ENCODE results near the gene PDE8B. TPM values are rescaled to one million over a fixed set of nuclear protein-coding genes. Genes with fewer than 3 reads are reported as not detected.
A peak's percentile ranks its signal among the peaks of the same experiment; 100 is the strongest.

The PDE8B gene
- total and polyA plus RNA-seq, 12 donors, result 1.1 to 6.8 (median 4.8) TPM

GRCh38 chr5:77355751-77356150, 145.3 kb downstream of the PDE8B start:
- intact Hi-C loops (cut with DNase I), result no loop called here
- Histone ChIP-seq H3K27ac (no peak overlapping the region), H3K36me3 (replicated peaks in 1 of 2) (no peaks in the 10 kb centered on the region), H3K4me1 (replicated peaks in 1 of 2) (no peaks in the 10 kb centered on the region), H3K4me3 (no peak overlapping the region), H3K9me3 (replicated peaks in 1 of 3) (no peaks in the 10 kb centered on the region), H3K27me3 (no peaks in the 10 kb centered on the region)
- DNase-seq, result no peak
- TF ChIP-seq POLR2A (IDR thresholded peaks at IDR 0.05) (no peak), CTCF (IDR thresholded peaks at IDR 0.05) (no peak)

GRCh38 chr5:77356740-77357139, 146.3 kb downstream of the PDE8B start:
- TF ChIP-seq CTCF (IDR thresholded peaks at IDR 0.05), result no peak
- no peak for TF ChIP-seq POLR2A (IDR thresholded peaks at IDR 0.05)
- intact Hi-C loops (cut with DNase I), result no loop called here
- WGBS, 4 donors, result 54 to 78% (median 69%) methylated on average over 3 of the region's 3 CpGs
- peak in 1 of 7 donors; percentile 72 for DNase-seq
- H3K36me3 ChIP-seq (replicated peaks in 1 of 2), result no peaks in the 10 kb centered on the region
- no peak overlapping the region for H3K4me3 ChIP-seq
- no peaks in the 10 kb centered on the region for H3K4me1 ChIP-seq (replicated peaks in 1 of 2)
- no peaks in the 10 kb centered on the region for H3K9me3 ChIP-seq (replicated peaks in 1 of 3)
- H3K27me3 ChIP-seq, result no peaks in the 10 kb centered on the region
- no peak overlapping the region for H3K27ac ChIP-seq

GRCh38 chr5:77358255-77359205, 148.1 kb downstream of the PDE8B start:
- H3K27me3 ChIP-seq, result no peaks in the 10 kb centered on the region
- DNase-seq, result no peak
- H3K4me1 ChIP-seq (replicated peaks in 1 of 2), result no peaks in the 10 kb centered on the region
- intact Hi-C loops (cut with DNase I), result no loop called here
- TF ChIP-seq POLR2A (IDR thresholded peaks at IDR 0.05), result no peak
- TF ChIP-seq CTCF (IDR thresholded peaks at IDR 0.05), result no peak
- no peak overlapping the region for H3K27ac ChIP-seq
- WGBS, 4 donors, result 49 to 63% (median 60%) methylated on average over 10 of the region's 10 CpGs
- H3K4me3 ChIP-seq, result no peak overlapping the region
- no peaks in the 10 kb centered on the region for H3K36me3 ChIP-seq (replicated peaks in 1 of 2)
- H3K9me3 ChIP-seq (replicated peaks in 1 of 3), result no peaks in the 10 kb centered on the region

GRCh38 chr5:77359231-77359630, 148.8 kb downstream of the PDE8B start:
- Histone ChIP-seq H3K9me3 (replicated peaks in 1 of 3) (no peaks in the 10 kb centered on the region), H3K27me3 (no peaks in the 10 kb centered on the region), H3K36me3 (replicated peaks in 1 of 2) (no peaks in the 10 kb centered on the region), H3K27ac (no peak overlapping the region), H3K4me3 (no peak overlapping the region), H3K4me1 (replicated peaks in 1 of 2) (no peaks in the 10 kb centered on the region)
- DNase-seq, result no peak
- TF ChIP-seq POLR2A (IDR thresholded peaks at IDR 0.05) (no peak), CTCF (IDR thresholded peaks at IDR 0.05) (no peak)
- WGBS, 4 donors, result 60 to 72% (median 70%) methylated on average over 6 of the region's 6 CpGs
- intact Hi-C loops (cut with DNase I), result no loop called here
